NT2/D1 (cell line): ENCODE measurements around the gene HOXB3.
A peak's percentile ranks its signal among the peaks of the same experiment; 100 is the strongest.

Source experiments
- SUZ12 ChIP-seq: IDR thresholded peaks from 2 replicates; pipeline ENCODE4 v1.6.1; 2011; ENCODE audit not compliant: insufficient read length, insufficient read depth; ENCODE audit errors: extremely low read depth
- YY1 ChIP-seq: IDR thresholded peaks from 2 replicates; pipeline ENCODE4 v1.6.1; 2011; ENCODE audit not compliant: insufficient read length, insufficient read depth
- ZNF274 ChIP-seq: IDR thresholded peaks from 2 replicates; pipeline ENCODE4 v1.6.1; 2011; ENCODE audit warnings: mild to moderate bottlenecking, low read depth, low read length

GRCh38 chr17:48621410-48622392, 31.7 kb upstream of the HOXB3 start:
- TF ChIP-seq YY1 (no peak), ZNF274 (no peak), SUZ12 (peak; percentile 33)
